NCI-H128 (cell line): ENCODE results near the gene ZNF140.
A peak's percentile ranks its signal among the peaks of the same experiment; 100 is the strongest.

Experiments used
- DNase-seq: peaks from one replicate; lab custom pipeline; 2025; ENCODE audit not compliant: unreplicated experiment; lab: John Stamatoyannopoulos, UW

The ZNF140 gene

DNA sequence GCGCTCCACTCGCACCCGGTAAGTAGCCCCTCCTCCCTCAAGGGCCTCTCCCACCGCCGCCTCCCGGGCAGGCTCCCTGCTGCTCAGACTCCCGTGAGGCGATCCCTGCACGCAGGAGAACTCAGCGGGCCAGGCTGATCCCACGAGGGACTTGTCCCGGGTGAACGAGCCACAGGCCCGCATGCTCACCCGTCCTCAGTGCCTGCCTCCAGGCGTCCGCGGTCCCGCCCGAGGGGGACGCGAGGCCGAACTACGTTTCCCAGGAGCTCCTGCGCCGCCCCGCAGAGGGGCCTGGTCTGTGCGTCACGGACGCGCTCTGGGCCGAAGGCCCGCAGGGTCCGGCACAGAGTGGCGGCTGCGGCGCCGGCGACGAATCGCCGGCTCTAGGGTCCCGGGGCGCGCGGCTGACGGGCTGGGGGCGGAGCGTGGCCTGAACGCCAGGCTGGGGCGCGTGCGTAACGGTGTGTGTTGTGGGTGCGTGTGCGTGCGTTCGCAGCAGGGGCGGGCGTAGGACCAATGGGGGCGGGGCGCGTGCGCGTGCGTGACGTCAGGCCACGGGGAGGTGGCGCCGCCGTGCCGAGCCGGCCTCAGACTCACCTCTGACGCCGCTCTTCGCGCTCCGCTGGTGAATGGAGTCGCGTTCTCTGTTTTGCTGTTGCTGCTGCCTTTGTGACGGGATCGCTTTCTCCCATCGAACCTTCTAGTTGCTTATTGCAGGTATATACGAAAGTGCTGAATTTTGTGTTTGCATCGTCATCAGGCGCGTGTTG is 49.5 kb downstream of the ZNF140 start, which contains the start of the genes ZNF10 and ZNF891:
Gene ZNF10 (plus strand): TSS at position 590 of the 770 bp plus-strand sequence. CDS start 13,866 bp downstream, outside the sequence.
Gene ZNF891 (minus strand): TSS at position 237 of the 770 bp plus-strand sequence. CDS start 8,356 bp downstream, outside the sequence.
- DNase-seq, result peak; percentile 85

DNA sequence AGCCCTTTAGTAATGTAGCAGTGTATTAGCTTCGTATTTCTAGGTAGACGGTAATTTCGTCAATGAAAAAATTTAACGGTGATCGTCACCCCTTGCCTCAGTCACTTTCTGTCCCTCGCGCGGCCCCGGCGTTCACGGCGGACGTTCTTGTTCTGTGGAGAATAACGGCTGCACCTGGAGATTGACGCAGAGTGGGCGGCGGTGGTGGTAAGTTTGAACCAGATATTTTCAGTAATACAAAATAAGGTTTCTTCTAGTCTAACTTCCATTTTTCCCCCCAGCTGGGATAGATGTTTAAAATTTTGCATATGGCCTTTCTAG is 50.0 kb downstream of the ZNF140 start:
- DNase-seq, result no peak

GRCh38 chr12:133135747-133136146 is 55.0 kb downstream of the ZNF140 start:
- no peak for DNase-seq

DNA sequence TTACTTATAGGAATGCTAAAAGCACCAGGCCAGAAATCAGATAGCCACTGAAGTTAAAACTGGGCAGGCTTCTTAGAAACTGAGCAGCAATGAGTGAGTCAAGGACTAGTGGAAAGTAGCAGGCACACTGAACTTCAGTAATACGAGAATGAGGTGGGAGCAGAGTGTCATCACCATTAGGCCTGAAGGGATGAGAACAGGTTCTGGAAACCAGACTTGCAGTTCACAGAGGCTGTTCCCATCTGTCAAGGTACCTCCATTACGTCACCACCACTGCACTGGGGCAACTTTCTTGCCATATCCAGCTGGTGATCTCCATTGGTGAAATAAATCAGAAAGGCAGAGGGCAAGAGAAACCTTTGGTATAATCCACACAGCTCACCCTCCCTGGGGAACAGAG is 65.3 kb downstream of the ZNF140 start:
- DNase-seq, result no peak

GRCh38 chr12:133156125-133156690 is 75.5 kb downstream of the ZNF140 start:
- no peak for DNase-seq
